GM19438 (cell line): Measurements from ENCODE around the gene LAMA1.

ENCODE experiments used
- ATAC-seq: cut with Tn5 transposase; IDR thresholded peaks from one replicate; pipeline ENCODE4 v1.9.1; 2021; ENCODE audit warnings: low read depth; ENCODE audit not compliant: unreplicated experiment

LAMA1 gene

GRCh38 chr18:7062811-7063210 is 54.8 kb downstream of the LAMA1 start:
- ATAC-seq: no peak

GRCh38 chr18:7062236-7062635 is 55.4 kb downstream of the LAMA1 start:
- no peak for ATAC-seq

GRCh38 chr18:7059276-7059675 is 58.3 kb downstream of the LAMA1 start:
- ATAC-seq: no peak

GRCh38 chr18:7056026-7056425 is 61.6 kb downstream of the LAMA1 start:
- ATAC-seq: no peak

GRCh38 chr18:7049951-7050350 is 67.6 kb downstream of the LAMA1 start:
- no peak for ATAC-seq

GRCh38 chr18:7048081-7048480 is 69.5 kb downstream of the LAMA1 start:
- ATAC-seq: no peak

GRCh38 chr18:7047336-7047735 is 70.3 kb downstream of the LAMA1 start:
- ATAC-seq: no peak

- no peak for ATAC-seq
These were observed 79.2 kb downstream of the LAMA1 start for GRCh38 chr18:7038330-7038851.

- no peak for ATAC-seq
These were observed 80.1 kb downstream of the LAMA1 start for GRCh38 chr18:7037470-7037869.

GRCh38 chr18:7035807-7036206 is 81.8 kb downstream of the LAMA1 start:
- no peak for ATAC-seq

- ATAC-seq: no peak
These were observed 82.7 kb downstream of the LAMA1 start for GRCh38 chr18:7034924-7035323.

- ATAC-seq: no peak
These were observed 85.1 kb downstream of the LAMA1 start for GRCh38 chr18:7032537-7032936.

- no peak for ATAC-seq
These were observed 89.0 kb downstream of the LAMA1 start for GRCh38 chr18:7028625-7029024.

- ATAC-seq: no peak
These were observed 92.4 kb downstream of the LAMA1 start for GRCh38 chr18:7025194-7025593.

GRCh38 chr18:7023581-7023980 is 94.0 kb downstream of the LAMA1 start:
- no peak for ATAC-seq

- no peak for ATAC-seq
These were observed 94.5 kb downstream of the LAMA1 start for GRCh38 chr18:7023063-7023580.

GRCh38 chr18:7021994-7022840 is 95.4 kb downstream of the LAMA1 start:
- no peak for ATAC-seq

- ATAC-seq: no peak
These were observed 96.4 kb downstream of the LAMA1 start for GRCh38 chr18:7020995-7021777.

GRCh38 chr18:7017013-7017412 is 100.6 kb downstream of the LAMA1 start:
- no peak for ATAC-seq

- ATAC-seq: no peak
These were observed 106.5 kb downstream of the LAMA1 start for GRCh38 chr18:7011142-7011541.

GRCh38 chr18:7004009-7004408 is 113.6 kb downstream of the LAMA1 start:
- no peak for ATAC-seq
